Brain microvascular endothelial cell (primary cell): Measurements from ENCODE around the gene ANKRD2.
A peak's percentile ranks its signal among the peaks of the same experiment; 100 is the strongest.
"Not testable (repeated sequence)": the region's sequence is repeated elsewhere in the genome, so short reads cannot be mapped to it uniquely, and the experiment has no call there.

Experiments
- DNase-seq: peaks from one replicate; pipeline ENCODE4 v3.0.0-alpha.2; 2020
- H3K27ac ChIP-seq: fragments of 250-450 bp; sonication (Bioruptor Pico); 2 replicates; pipeline ENCODE4 v1.5.1; 2020; ENCODE audit warnings: mild to moderate bottlenecking, moderate library complexity
- H3K27me3 ChIP-seq: fragments of 250-450 bp; sonication (Bioruptor Pico); replicated peaks from 2 replicates; pipeline ENCODE4 v1.5.1; 2020; ENCODE audit warnings: mild to moderate bottlenecking
- H3K36me3 ChIP-seq: fragments of 250-450 bp; sonication (Bioruptor Pico); replicated peaks from 2 replicates; pipeline ENCODE4 v1.5.1; 2020; ENCODE audit warnings: mild to moderate bottlenecking
- H3K4me3 ChIP-seq: 2 replicates; pipeline ENCODE4 v1.5.1; 2011; ENCODE audit warnings: low read depth, mild to moderate bottlenecking, control low read depth, low read length, moderate library complexity
- CTCF ChIP-seq: IDR thresholded peaks from 2 replicates; pipeline ENCODE4 v1.5.1; 2011; ENCODE audit warnings: low read depth, mild to moderate bottlenecking, moderate library complexity, low read length, control low read depth, inconsistent platforms; ENCODE audit errors: missing control alignments
- in situ Hi-C: cut with HindIII; loops from 2 replicates; pipeline ENCODE4 v1.10.0; 2017; ENCODE audit warnings: low sequenced_read_pairs, low pct_ligation_motif_present

The ANKRD2 gene

GRCh38 chr10:97572214-97572989 lies at the start of gene ANKRD2:
TSS of gene ANKRD2 (plus strand) at chr10:97572779. CDS start at chr10:97572789, 10 bp downstream.
- peak; percentile 97 for TF ChIP-seq CTCF
- no peaks in the 10 kb centered on the region for H3K27me3 ChIP-seq
- no peak within 1 kb of the TSS for H3K4me3 ChIP-seq
- peaks cover 17% of the 10 kb centered on the region for H3K36me3 ChIP-seq
- in situ Hi-C loops = no loop called here
- peak; percentile 53 for DNase-seq
- H3K27ac ChIP-seq = no peak within 1 kb of the TSS

GRCh38 chr10:97522937-97523336 lies 49.6 kb upstream of the ANKRD2 start:
- in situ Hi-C loops = no loop called here
- no peaks in the 10 kb centered on the region for H3K27me3 ChIP-seq
- TF ChIP-seq CTCF = no peak
- H3K4me3 ChIP-seq = no peak overlapping the region
- H3K36me3 ChIP-seq = no peaks in the 10 kb centered on the region
- no peak for DNase-seq
- H3K27ac ChIP-seq = no peak overlapping the region

- no peaks in the 10 kb centered on the region for H3K27me3 ChIP-seq
- no peak overlapping the region for H3K4me3 ChIP-seq
- H3K27ac ChIP-seq = no peak overlapping the region
- DNase-seq = no peak
- in situ Hi-C loops = no loop called here
- H3K36me3 ChIP-seq = no peaks in the 10 kb centered on the region
- TF ChIP-seq CTCF = no peak
Measured at GRCh38 chr10:97525086-97525485, 47.5 kb upstream of the ANKRD2 start.

- Histone ChIP-seq H3K27ac (no peak overlapping the region), H3K36me3 (no peaks in the 10 kb centered on the region), H3K4me3 (no peak overlapping the region), H3K27me3 (no peaks in the 10 kb centered on the region)
- TF ChIP-seq CTCF = no peak
- in situ Hi-C loops = no loop called here
- no peak for DNase-seq
Measured at GRCh38 chr10:97525683-97526110, 46.9 kb upstream of the ANKRD2 start.

GRCh38 chr10:97528876-97529275 lies 43.7 kb upstream of the ANKRD2 start:
- H3K36me3 ChIP-seq, DNase-seq, H3K4me3 ChIP-seq, H3K27me3 ChIP-seq, H3K27ac ChIP-seq, in situ Hi-C loops: not testable (repeated sequence)

GRCh38 chr10:97529685-97530465 lies 42.7 kb upstream of the ANKRD2 start:
- no peak overlapping the region for H3K4me3 ChIP-seq
- TF ChIP-seq CTCF = no peak
- H3K27ac ChIP-seq = no peak overlapping the region
- no peaks in the 10 kb centered on the region for H3K36me3 ChIP-seq
- in situ Hi-C loops = no loop called here
- DNase-seq = no peak
- H3K27me3 ChIP-seq = no peaks in the 10 kb centered on the region
